Measurements from ENCODE around the gene PKN2.

PKN2 gene

DNA sequence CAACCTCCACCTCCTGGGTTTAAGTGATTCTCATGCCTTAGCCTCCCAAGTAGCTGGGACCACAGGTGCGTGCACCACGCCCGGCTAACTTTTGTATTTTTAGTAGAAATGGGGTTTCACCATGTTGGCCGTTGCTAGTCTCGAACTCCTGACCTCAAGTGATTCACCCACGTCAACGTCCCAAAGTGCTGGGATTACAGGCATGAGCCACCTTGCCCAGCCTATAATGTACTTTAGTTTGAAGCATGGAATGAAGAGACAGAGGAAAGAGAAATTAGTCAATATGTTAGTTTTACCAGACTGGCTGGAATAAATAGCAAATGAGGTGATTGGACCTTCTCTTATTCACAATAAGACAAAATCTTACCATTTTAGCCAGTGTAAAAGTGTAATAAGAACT is 118.3 kb downstream of the PKN2 start:
- ATAC-seq (ENCODE audit: insufficient read depth, low read depth) (no peak), DNase-seq (no peak)
- no peaks in the 10 kb centered on the region for H3K4me1 ChIP-seq (ENCODE audit: insufficient read depth, low read length)
- TF ChIP-seq EZH2 (IDR thresholded peaks at IDR 0.05; ENCODE audit: borderline replicate concordance, low read depth, low read length, severe bottlenecking), result no peak
- TF ChIP-seq, protein P1, sequence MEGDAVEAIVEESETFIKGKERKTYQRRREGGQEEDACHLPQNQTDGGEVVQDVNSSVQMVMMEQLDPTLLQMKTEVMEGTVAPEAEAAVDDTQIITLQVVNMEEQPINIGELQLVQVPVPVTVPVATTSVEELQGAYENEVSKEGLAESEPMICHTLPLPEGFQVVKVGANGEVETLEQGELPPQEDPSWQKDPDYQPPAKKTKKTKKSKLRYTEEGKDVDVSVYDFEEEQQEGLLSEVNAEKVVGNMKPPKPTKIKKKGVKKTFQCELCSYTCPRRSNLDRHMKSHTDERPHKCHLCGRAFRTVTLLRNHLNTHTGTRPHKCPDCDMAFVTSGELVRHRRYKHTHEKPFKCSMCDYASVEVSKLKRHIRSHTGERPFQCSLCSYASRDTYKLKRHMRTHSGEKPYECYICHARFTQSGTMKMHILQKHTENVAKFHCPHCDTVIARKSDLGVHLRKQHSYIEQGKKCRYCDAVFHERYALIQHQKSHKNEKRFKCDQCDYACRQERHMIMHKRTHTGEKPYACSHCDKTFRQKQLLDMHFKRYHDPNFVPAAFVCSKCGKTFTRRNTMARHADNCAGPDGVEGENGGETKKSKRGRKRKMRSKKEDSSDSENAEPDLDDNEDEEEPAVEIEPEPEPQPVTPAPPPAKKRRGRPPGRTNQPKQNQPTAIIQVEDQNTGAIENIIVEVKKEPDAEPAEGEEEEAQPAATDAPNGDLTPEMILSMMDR (IDR thresholded peaks at IDR 0.05; ENCODE audit: borderline replicate concordance, extremely low read depth, low read length, poor library complexity, severe bottlenecking), result no peak
- peaks cover 75% of the 10 kb centered on the region for H3K36me3 ChIP-seq (ENCODE audit: insufficient read depth, low read length)
- no peak overlapping the region for H3K4me2 ChIP-seq (ENCODE audit: insufficient read depth, low read length)
- no peak overlapping the region for H3K9ac ChIP-seq (ENCODE audit: low read depth, low read length)
- no peak overlapping the region for H3K4me3 ChIP-seq (ENCODE audit: low read depth in 1 of 2, low read length in 2 of 2)
- no peaks in the 10 kb centered on the region for H3K27me3 ChIP-seq (ENCODE audit: insufficient read depth, low read length, poor library complexity)
- no peaks in the 10 kb centered on the region for H4K20me1 ChIP-seq (ENCODE audit: insufficient read depth, low read length)
- no peaks in the 10 kb centered on the region for H3K79me2 ChIP-seq (ENCODE audit: insufficient read depth, low read length)
- H3K27ac ChIP-seq (ENCODE audit: low read length), result no peak overlapping the region
- H3K9me3 ChIP-seq (ENCODE audit: insufficient read depth, low read length, severe bottlenecking), result peaks cover 16% of the 10 kb centered on the region
- no peak overlapping the region for H2AFZ ChIP-seq (ENCODE audit: low read depth, low read length)

DNA sequence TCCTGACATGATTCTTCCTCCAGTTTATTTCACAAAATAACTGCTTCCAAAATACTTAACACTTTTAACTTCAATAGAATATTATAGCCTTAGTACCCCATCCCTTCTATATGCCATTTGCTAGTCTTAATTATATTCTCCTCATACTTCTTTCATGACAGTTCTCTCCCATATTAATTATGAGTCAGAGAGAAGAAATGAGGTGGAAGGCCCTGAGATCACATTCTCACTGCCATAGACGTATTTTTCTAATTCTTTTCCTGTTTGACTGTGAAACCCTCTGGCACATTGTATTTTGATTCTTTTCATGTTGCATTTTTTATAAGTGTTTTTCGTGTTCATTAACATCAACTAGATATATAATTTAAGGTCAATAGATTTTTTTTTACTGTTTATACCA is 118.9 kb downstream of the PKN2 start:
- H3K27ac ChIP-seq (ENCODE audit: low read length), result no peak overlapping the region
- no peak overlapping the region for H3K9ac ChIP-seq (ENCODE audit: low read depth, low read length)
- H3K4me3 ChIP-seq (ENCODE audit: low read depth in 1 of 2, low read length in 2 of 2), result no peak overlapping the region
- H2AFZ ChIP-seq (ENCODE audit: low read depth, low read length), result no peak overlapping the region
- ATAC-seq (ENCODE audit: insufficient read depth, low read depth) (no peak), DNase-seq (no peak)
- H4K20me1 ChIP-seq (ENCODE audit: insufficient read depth, low read length), result no peaks in the 10 kb centered on the region
- no peaks in the 10 kb centered on the region for H3K4me1 ChIP-seq (ENCODE audit: insufficient read depth, low read length)
- peaks cover 16% of the 10 kb centered on the region for H3K9me3 ChIP-seq (ENCODE audit: insufficient read depth, low read length, severe bottlenecking)
- no peak for TF ChIP-seq EZH2 (IDR thresholded peaks at IDR 0.05; ENCODE audit: borderline replicate concordance, low read depth, low read length, severe bottlenecking)
- TF ChIP-seq, protein P1 (IDR thresholded peaks at IDR 0.05; ENCODE audit: borderline replicate concordance, extremely low read depth, low read length, poor library complexity, severe bottlenecking), result no peak
- H3K79me2 ChIP-seq (ENCODE audit: insufficient read depth, low read length), result no peaks in the 10 kb centered on the region
- H3K27me3 ChIP-seq (ENCODE audit: insufficient read depth, low read length, poor library complexity), result no peaks in the 10 kb centered on the region
- H3K4me2 ChIP-seq (ENCODE audit: insufficient read depth, low read length), result no peak overlapping the region
- peaks cover 80% of the 10 kb centered on the region for H3K36me3 ChIP-seq (ENCODE audit: insufficient read depth, low read length)

DNA sequence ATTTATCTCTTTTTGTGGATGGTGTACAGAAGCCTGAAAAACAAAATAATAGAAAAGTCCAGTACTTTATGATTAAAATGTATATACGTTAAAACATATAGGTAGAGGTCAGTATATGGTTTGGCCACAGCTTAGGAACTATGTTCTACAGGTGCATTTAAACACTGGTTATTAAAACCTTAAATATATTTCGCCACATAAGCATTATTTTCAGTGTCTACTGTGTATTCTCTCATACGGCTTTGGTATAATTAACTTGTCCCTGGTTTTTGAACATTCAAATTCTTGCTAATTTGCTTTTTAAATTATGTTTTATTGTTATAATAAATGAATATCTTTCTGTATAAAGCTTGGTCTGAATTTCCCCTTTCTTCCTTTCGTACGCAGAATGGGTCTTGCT is 119.4 kb downstream of the PKN2 start:
- Histone ChIP-seq H3K4me2 (ENCODE audit: insufficient read depth, low read length) (no peak overlapping the region), H3K9ac (ENCODE audit: low read depth, low read length) (no peak overlapping the region), H3K27ac (ENCODE audit: low read length) (no peak overlapping the region), H3K4me1 (ENCODE audit: insufficient read depth, low read length) (no peaks in the 10 kb centered on the region), H3K27me3 (ENCODE audit: insufficient read depth, low read length, poor library complexity) (no peaks in the 10 kb centered on the region), H3K4me3 (ENCODE audit: low read depth in 1 of 2, low read length in 2 of 2) (no peak overlapping the region), H3K79me2 (ENCODE audit: insufficient read depth, low read length) (no peaks in the 10 kb centered on the region), H3K9me3 (ENCODE audit: insufficient read depth, low read length, severe bottlenecking) (peaks cover 16% of the 10 kb centered on the region), H3K36me3 (ENCODE audit: insufficient read depth, low read length) (peaks cover 83% of the 10 kb centered on the region), H2AFZ (ENCODE audit: low read depth, low read length) (no peak overlapping the region), H4K20me1 (ENCODE audit: insufficient read depth, low read length) (no peaks in the 10 kb centered on the region)
- ATAC-seq (ENCODE audit: insufficient read depth, low read depth) (no peak), DNase-seq (no peak)
- TF ChIP-seq EZH2 (IDR thresholded peaks at IDR 0.05; ENCODE audit: borderline replicate concordance, low read depth, low read length, severe bottlenecking), result no peak
- TF ChIP-seq, protein P1 (IDR thresholded peaks at IDR 0.05; ENCODE audit: borderline replicate concordance, extremely low read depth, low read length, poor library complexity, severe bottlenecking), result no peak

DNA sequence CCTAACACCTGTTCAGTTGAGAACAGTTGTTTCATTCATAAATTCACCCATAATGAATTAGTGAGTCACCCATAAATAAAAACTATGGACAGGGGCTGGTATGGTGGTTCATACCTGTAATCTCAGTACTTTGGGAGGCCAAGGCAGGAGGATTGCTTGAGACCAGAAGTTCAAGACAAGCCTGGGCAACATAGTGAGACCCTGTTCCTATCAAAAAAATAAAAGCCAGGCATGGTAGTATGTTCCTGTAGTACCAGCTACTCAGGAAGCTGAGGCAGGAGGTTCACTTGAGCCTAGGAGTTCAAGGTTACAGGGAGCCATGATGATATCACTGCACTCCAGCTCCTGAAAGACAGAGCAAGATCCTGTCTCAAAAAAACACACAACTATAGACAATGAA is 128.3 kb downstream of the PKN2 start:
- no peak for DNase-seq
- no peak overlapping the region for H3K9ac ChIP-seq (ENCODE audit: low read depth, low read length)
- H4K20me1 ChIP-seq (ENCODE audit: insufficient read depth, low read length), result no peaks in the 10 kb centered on the region
- H3K36me3 ChIP-seq (ENCODE audit: insufficient read depth, low read length), result peaks cover 74% of the 10 kb centered on the region
- no peak overlapping the region for H3K4me2 ChIP-seq (ENCODE audit: insufficient read depth, low read length)
- H3K4me3 ChIP-seq (ENCODE audit: low read depth in 1 of 2, low read length in 2 of 2), result no peak overlapping the region
- H2AFZ ChIP-seq (ENCODE audit: low read depth, low read length), result no peak overlapping the region
- H3K79me2 ChIP-seq (ENCODE audit: insufficient read depth, low read length), result no peaks in the 10 kb centered on the region
- H3K27me3 ChIP-seq (ENCODE audit: insufficient read depth, low read length, poor library complexity), result no peaks in the 10 kb centered on the region
- no peaks in the 10 kb centered on the region for H3K4me1 ChIP-seq (ENCODE audit: insufficient read depth, low read length)
- no peak for ATAC-seq (ENCODE audit: insufficient read depth, low read depth)
- no peaks in the 10 kb centered on the region for H3K9me3 ChIP-seq (ENCODE audit: insufficient read depth, low read length, severe bottlenecking)
- no peak overlapping the region for H3K27ac ChIP-seq (ENCODE audit: low read length)
- no peak for TF ChIP-seq EZH2 (IDR thresholded peaks at IDR 0.05; ENCODE audit: borderline replicate concordance, low read depth, low read length, severe bottlenecking)
- TF ChIP-seq, protein P1 (IDR thresholded peaks at IDR 0.05; ENCODE audit: borderline replicate concordance, extremely low read depth, low read length, poor library complexity, severe bottlenecking), result no peak

Measured in DND-41 (cell line).